ENCODE results near the gene SNRPA. TPM values are rescaled to one million over a fixed set of nuclear protein-coding genes. Genes with fewer than 3 reads are reported as not detected.
"Not testable (repeated sequence)": the region's sequence is repeated elsewhere in the genome, so short reads cannot be mapped to it uniquely, and the experiment has no call there.

SNRPA gene
- total RNA-seq, 2 donors from 2014 or later = 95.5 to 191 TPM

GRCh38 chr19:40781140-40781539 is 30.1 kb downstream of the SNRPA start:
- peaks cover 21% of the 10 kb centered on the region for H3K36me3 Mint-ChIP-seq
- no peaks in the 10 kb centered on the region for H3K27me3 Mint-ChIP-seq
- no peak for ATAC-seq
- DNase-seq (ENCODE audit: low spot score) = no peak
- peak overlapping the region; percentile 89 for H3K4me3 Mint-ChIP-seq
- peaks cover 52 to 63% of the 10 kb centered on the region in 2 donors for H3K4me1 Mint-ChIP-seq (ENCODE audit: low read depth in 2 of 2)
- peak overlapping the region; percentile 84 to 86 for H3K27ac Mint-ChIP-seq
- no peaks in the 10 kb centered on the region for H3K9me3 Mint-ChIP-seq

DNA sequence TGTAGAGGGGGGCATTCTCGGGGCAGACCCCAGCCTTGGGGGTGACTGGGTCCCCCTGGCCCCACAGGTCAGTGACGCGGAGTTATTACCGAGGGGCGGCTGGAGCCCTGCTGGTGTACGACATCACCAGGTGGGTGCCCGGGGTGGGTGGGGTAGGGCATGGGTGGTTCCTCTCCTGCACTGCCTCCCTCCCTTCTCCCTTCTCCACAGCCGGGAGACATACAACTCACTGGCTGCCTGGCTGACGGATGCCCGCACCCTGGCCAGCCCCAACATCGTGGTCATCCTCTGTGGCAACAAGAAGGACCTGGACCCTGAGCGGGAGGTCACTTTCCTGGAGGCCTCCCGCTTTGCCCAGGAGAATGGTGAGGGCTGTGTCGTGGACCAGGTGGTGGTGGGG is 32.7 kb downstream of the SNRPA start:
- Mint-ChIP-seq H3K9me3 (no peaks in the 10 kb centered on the region), H3K27me3 (no peaks in the 10 kb centered on the region), H3K36me3 (peaks cover 21% of the 10 kb centered on the region), H3K4me1 (ENCODE audit: low read depth in 2 of 2) (peaks cover 43 to 46% of the 10 kb centered on the region in 2 donors), H3K27ac (no peak overlapping the region), H3K4me3 (no peak overlapping the region)
- DNase-seq (ENCODE audit: low spot score) = no peak
- no peak for ATAC-seq

- Mint-ChIP-seq H3K27ac (peak overlapping the region in 1 of 2 donors; percentile 80), H3K4me1 (ENCODE audit: low read depth in 2 of 2) (peaks cover 38 to 42% of the 10 kb centered on the region in 2 donors), H3K36me3 (peaks cover 21% of the 10 kb centered on the region)
- H3K4me3 Mint-ChIP-seq; ATAC-seq; H3K9me3 Mint-ChIP-seq; DNase-seq (ENCODE audit: low spot score); H3K27me3 Mint-ChIP-seq: not testable (repeated sequence)
Measured at GRCh38 chr19:40784146-40784545, 33.1 kb downstream of the SNRPA start.

DNA sequence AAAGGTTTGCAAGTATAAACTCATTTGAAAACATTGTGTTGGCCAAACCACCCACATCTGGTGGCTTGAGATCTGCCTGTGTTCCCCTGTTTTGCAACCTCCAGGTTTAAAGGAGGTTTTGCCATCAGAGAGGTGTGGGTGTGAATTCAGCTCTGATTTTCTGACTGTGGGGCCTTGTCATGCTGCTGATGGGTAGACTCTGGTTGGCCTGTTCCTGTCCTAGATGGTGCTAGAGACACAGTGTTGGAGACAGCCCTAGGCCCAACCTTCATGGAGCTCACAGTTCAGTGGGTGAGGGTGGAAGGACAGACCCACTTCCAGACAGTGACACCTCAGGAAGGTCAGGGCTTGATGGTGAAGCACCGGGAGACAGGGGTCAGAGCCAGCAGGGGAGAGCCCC is 34.5 kb downstream of the SNRPA start:
- DNase-seq (ENCODE audit: low spot score) (no peak), ATAC-seq (peak; percentile 76 to 79)
- peaks cover 34 to 38% of the 10 kb centered on the region in 2 donors for H3K4me1 Mint-ChIP-seq (ENCODE audit: low read depth in 2 of 2)
- H3K4me3 Mint-ChIP-seq = peak overlapping the region; percentile 6
- H3K36me3 Mint-ChIP-seq = peaks cover 22% of the 10 kb centered on the region
- no peaks in the 10 kb centered on the region for H3K27me3 Mint-ChIP-seq
- H3K27ac Mint-ChIP-seq = peak overlapping the region; percentile 56 to 80
- no peaks in the 10 kb centered on the region for H3K9me3 Mint-ChIP-seq

DNA sequence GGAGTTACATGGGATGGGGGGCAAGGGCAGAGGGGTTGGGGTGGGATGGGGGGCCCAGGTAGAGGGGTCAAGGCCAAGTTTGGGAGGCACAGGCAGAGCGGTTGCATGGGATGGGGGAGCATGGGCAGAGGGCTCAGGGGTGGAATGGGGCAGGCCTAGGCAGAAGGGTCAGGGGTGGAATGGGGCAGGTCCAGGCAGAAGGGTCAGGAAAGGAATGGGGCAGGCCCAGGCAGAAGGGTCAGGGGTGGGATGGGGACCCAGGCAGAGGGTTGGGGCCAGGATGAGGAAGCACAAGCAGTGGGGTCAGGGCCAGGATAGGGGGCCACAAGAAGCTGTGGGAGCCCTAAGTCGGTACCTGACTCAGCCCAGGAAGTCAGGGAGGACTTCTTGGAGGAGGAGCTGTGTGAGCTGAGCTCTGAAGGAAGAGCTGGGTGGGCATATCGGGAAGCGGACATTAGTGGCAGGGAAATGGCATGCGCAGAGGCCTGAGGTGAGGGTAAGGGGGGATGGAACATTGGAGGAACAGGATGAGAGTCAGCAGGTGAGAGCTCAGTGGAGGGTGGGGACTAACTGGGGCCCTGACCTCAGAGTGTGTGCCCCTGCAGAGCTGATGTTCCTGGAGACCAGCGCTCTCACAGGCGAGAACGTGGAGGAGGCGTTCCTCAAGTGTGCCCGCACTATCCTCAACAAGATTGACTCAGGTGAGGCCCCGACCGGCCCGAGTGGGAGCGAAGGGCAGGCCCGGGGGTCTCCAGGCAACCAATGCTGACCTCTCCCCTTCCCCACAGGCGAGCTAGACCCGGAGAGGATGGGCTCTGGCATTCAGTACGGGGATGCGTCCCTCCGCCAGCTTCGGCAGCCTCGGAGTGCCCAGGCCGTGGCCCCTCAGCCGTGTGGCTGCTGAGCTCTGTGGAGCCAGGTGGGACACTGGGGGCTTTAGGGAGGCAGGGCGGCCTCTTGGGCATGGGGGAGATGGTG is 35.3 kb downstream of the SNRPA start:
- Mint-ChIP-seq H3K4me3 (no peak overlapping the region), H3K27me3 (no peaks in the 10 kb centered on the region), H3K9me3 (no peaks in the 10 kb centered on the region), H3K27ac (peak overlapping the region; percentile 56 to 80), H3K36me3 (peaks cover 14% of the 10 kb centered on the region), H3K4me1 (ENCODE audit: low read depth in 2 of 2) (peaks cover 29 to 34% of the 10 kb centered on the region in 2 donors)
- DNase-seq (ENCODE audit: low spot score) (no peak), ATAC-seq (peak in 1 of 2 donors; percentile 17)

DNA sequence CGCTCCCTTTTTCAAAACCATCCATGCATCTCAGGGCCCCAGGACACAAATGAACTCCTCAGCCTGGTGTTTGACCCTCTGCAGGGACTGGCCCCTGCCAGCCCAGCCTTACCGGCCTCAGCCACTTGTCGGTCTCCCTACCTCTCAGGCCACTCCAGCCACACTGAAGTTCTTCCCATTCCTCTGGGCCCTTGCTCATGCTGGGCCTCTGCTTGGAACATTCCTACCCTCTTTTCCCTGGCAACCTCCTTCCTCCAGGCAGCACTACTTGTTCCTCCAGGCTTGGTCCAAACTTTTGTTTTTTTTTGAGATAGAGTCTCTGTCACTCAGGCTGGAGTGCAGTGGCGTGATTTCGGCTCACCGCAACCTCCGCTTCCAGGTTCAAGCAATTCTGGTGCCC is 40.3 kb downstream of the SNRPA start:
- Mint-ChIP-seq H3K4me3 (no peak overlapping the region), H3K27ac (peak overlapping the region; percentile 72 to 80), H3K27me3 (no peaks in the 10 kb centered on the region), H3K4me1 (ENCODE audit: low read depth in 2 of 2) (peaks cover 31 to 32% of the 10 kb centered on the region in 2 donors), H3K9me3 (no peaks in the 10 kb centered on the region), H3K36me3 (peaks cover 5% of the 10 kb centered on the region)
- ATAC-seq (no peak), DNase-seq (ENCODE audit: low spot score) (no peak)

GRCh38 chr19:40791996-40792395 is 41.0 kb downstream of the SNRPA start:
- H3K27ac Mint-ChIP-seq = peak overlapping the region; percentile 72 to 80
- peak overlapping the region; percentile 61 for H3K4me3 Mint-ChIP-seq
- peaks cover 5% of the 10 kb centered on the region for H3K36me3 Mint-ChIP-seq
- H3K4me1 Mint-ChIP-seq (ENCODE audit: low read depth in 2 of 2) = peaks cover 32% of the 10 kb centered on the region in 2 donors
- ATAC-seq = no peak
- no peak for DNase-seq (ENCODE audit: low spot score)
- no peaks in the 10 kb centered on the region for H3K9me3 Mint-ChIP-seq
- H3K27me3 Mint-ChIP-seq = no peaks in the 10 kb centered on the region

- DNase-seq (ENCODE audit: low spot score) (no peak), ATAC-seq (no peak)
- no peaks in the 10 kb centered on the region for H3K9me3 Mint-ChIP-seq
- peaks cover 14% of the 10 kb centered on the region for H3K36me3 Mint-ChIP-seq
- H3K4me3 Mint-ChIP-seq = peak overlapping the region; percentile 94
- H3K27me3 Mint-ChIP-seq = no peaks in the 10 kb centered on the region
- peak overlapping the region; percentile 97 to 99 for H3K27ac Mint-ChIP-seq
- H3K4me1 Mint-ChIP-seq (ENCODE audit: low read depth in 2 of 2) = peaks cover 50 to 52% of the 10 kb centered on the region in 2 donors
Measured at GRCh38 chr19:40797166-40797962, 46.4 kb downstream of the SNRPA start.

GRCh38 chr19:40797963-40798682 is 47.1 kb downstream of the SNRPA start:
- Mint-ChIP-seq H3K9me3 (no peaks in the 10 kb centered on the region), H3K27ac (peak overlapping the region; percentile 97 to 99), H3K4me3 (peak overlapping the region; percentile 94), H3K4me1 (ENCODE audit: low read depth in 2 of 2) (peaks cover 52% of the 10 kb centered on the region in 2 donors), H3K36me3 (peaks cover 16% of the 10 kb centered on the region), H3K27me3 (no peaks in the 10 kb centered on the region)
- peak; percentile 87 for DNase-seq (ENCODE audit: low spot score)
- ATAC-seq = peak; percentile 63

DNA sequence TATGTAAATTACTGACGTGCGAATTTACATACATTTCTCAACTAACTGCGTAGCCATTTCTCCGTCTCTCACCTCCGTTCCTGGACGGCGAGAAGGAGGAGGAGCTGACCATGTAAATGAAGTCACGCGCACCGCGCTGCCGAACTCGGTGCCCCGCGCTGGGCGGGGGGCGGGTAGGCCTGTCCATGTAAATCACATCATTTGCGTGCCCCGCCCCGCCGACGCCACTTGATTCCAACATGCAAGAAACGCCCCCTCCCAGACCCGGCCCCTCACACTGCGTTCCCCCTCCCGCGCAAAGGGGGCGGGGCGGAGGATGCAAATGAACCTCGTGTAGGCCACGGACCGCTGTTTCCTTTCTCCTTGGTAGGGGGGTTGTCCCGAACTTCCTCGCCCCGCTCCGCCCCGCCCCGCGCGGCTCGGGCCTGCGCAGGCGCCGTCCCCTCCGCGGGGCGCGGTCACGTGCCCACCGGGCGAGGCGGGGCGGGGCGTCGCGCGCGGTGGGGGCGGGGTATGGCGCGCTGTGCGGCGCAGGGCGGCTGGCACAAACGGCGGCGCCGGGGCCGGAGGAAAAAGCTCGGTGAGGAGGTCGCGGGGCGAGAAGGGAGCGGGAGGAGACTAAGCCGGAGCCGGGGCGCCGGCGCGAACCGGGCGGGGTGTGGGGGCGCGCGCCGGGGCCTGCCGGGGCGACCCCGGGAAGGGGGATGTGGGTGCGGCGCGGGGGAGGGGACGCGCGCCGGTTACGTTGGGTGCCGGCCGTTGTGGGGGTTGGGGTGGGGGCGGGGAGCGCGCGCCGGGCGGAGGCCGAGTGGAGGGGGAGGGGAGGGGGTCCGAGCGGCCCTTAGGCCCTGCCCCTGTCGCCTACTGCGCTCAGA is 47.9 kb downstream of the SNRPA start, which contains the start of gene EGLN2:
TSS of gene EGLN2 (plus strand) at position 509 of the 875 bp plus-strand sequence. CDS start 1,382 bp downstream, outside the sequence.
- Mint-ChIP-seq H3K4me3 (peak within 1 kb of the TSS; percentile 94), H3K36me3 (peaks cover 16% of the 10 kb centered on the region), H3K4me1 (ENCODE audit: low read depth in 2 of 2) (peaks cover 59% of the 10 kb centered on the region in 2 donors), H3K9me3 (no peaks in the 10 kb centered on the region), H3K27me3 (no peaks in the 10 kb centered on the region), H3K27ac (peak within 1 kb of the TSS; percentile 97 to 99)
- ATAC-seq = peak; percentile 93 to 95
- DNase-seq (ENCODE audit: low spot score) = peak; percentile 100

- H3K9me3 Mint-ChIP-seq = no peaks in the 10 kb centered on the region
- H3K4me3 Mint-ChIP-seq = peak overlapping the region; percentile 94
- peak overlapping the region; percentile 95 to 97 for H3K27ac Mint-ChIP-seq
- peaks cover 16% of the 10 kb centered on the region for H3K36me3 Mint-ChIP-seq
- H3K4me1 Mint-ChIP-seq (ENCODE audit: low read depth in 2 of 2) = peaks cover 67 to 68% of the 10 kb centered on the region in 2 donors
- ATAC-seq (no peak), DNase-seq (ENCODE audit: low spot score) (peak; percentile 75)
- H3K27me3 Mint-ChIP-seq = no peaks in the 10 kb centered on the region
Measured at GRCh38 chr19:40799558-40800338, 48.7 kb downstream of the SNRPA start.
